HG03175 (cell line): ENCODE data around the gene SUPT6H.

Source experiments
- ATAC-seq: cut with Tn5 transposase; IDR thresholded peaks from one replicate; pipeline ENCODE4 v1.9.1; 2021; ENCODE audit warnings: mild to moderate bottlenecking, moderate library complexity; ENCODE audit not compliant: unreplicated experiment

SUPT6H gene

DNA sequence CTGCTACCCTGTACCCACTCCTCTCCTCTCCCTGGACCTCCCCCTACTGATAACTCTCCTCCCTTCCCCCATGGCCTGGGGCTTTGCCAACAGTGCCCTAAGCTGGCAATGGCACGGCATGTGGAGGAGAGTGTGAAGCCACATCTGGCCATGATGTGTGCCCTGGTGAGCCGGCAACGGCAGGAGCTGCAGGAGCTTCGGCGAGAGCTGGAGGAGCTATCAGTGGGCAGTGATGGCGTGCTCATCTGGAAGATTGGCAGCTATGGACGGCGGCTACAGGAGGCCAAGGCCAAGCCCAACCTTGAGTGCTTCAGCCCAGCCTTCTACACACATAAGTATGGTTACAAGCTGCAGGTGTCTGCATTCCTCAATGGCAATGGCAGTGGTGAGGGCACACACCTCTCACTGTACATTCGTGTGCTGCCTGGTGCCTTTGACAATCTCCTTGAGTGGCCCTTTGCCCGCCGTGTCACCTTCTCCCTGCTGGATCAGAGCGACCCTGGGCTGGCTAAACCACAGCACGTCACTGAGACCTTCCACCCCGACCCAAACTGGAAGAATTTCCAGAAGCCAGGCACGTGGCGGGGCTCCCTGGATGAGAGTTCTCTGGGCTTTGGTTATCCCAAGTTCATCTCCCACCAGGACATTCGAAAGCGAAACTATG lies 87.0 kb downstream of the SUPT6H start:
- ATAC-seq: no peak

GRCh38 chr17:28749516-28750177 lies 87.6 kb downstream of the SUPT6H start:
- no peak for ATAC-seq

DNA sequence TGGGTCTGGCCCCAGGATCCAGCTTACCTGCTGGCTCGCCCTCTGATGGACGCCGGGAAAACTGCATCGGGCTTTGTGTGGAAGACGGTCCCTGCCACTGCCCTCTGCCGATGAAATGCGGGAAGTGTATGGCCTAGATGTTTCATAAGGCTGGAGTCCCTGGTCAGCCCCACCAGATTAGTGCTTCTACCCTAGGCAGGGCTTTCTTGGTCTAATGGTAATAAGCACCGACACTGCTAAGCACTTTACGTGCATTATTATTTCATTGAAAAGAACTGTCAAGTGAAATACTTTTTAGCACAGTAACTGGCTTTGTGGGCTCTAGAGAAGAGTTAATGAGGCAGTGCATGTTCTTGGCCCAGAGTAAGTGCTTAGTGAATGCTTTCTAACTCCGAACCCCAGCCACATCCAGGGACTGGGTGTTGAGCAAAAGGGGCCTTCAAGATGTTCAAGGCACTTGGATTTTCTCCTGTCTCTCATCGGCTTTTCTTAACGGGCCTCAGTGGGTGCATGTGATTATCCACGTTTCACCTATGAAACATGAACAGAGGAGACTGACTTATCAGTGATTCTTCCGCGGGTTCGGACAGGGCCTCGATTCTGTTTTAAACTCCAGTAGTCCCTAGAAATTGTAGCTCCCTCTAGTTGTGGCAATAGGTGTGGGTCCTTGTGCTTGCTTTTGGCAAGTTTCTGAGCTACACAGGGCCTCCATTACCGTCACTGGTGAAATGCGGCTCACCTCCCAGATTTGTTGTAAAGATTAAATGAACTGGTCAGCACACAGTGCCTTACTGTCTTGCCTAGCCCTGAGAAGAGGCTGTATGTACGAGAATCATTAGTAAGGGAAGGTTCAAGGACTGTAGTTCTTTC lies 88.4 kb downstream of the SUPT6H start:
- peak; percentile 69 for ATAC-seq

- ATAC-seq: no peak
Observed at GRCh38 chr17:28751600-28752366, 89.8 kb downstream of the SUPT6H start.
